GM12878 (cell line): ENCODE measurements around the gene CCM2. TPM values are rescaled to one million over a fixed set of nuclear protein-coding genes. Genes with fewer than 3 reads are reported as not detected.

Experiments used
- ATAC-seq: fragments of 200-7000 bp; cut with Tn5 transposase; 3 replicates; pipeline ENCODE4 v1.9.1; 2020; ENCODE audit warnings: mild to moderate bottlenecking, moderate library complexity
- BruUV-seq: library from RNA; stranded (reverse); fragments of 400-500 nt; replicated peaks from 2 replicates; lab custom pipeline; 2021; lab: Mats Ljungman, UMichigan
- CTCF ChIA-PET: fragments of 300-600 bp; sonication (Branson Sonifier 250); formaldehyde crosslinking; extraction: SDS; loops from one replicate; lab custom pipeline; 2021; ENCODE audit warnings: inconsistent platforms; lab: Yijun Ruan, JAX
- POLR2A ChIA-PET: fragments of 350-600 bp; formaldehyde crosslinking; extraction: SDS; loops from one replicate; lab custom pipeline; 2021; ENCODE audit warnings: inconsistent platforms; lab: Charles Lee
- RAD21 ChIA-PET: fragments of 300-600 bp; sonication (Branson Sonifier 250); formaldehyde crosslinking; loops from one replicate; lab custom pipeline; 2023; ENCODE audit warnings: antibody characterized with exemption; ENCODE audit not compliant: unreplicated experiment; lab: Charles Lee
- SMC1A ChIA-PET: fragments of 300-600 bp; sonication (Branson Sonifier 250); formaldehyde crosslinking; loops from one replicate; lab custom pipeline; 2023; ENCODE audit not compliant: unreplicated experiment, uncharacterized antibody; lab: Charles Lee
- DNase-seq: peaks from one replicate; pipeline ENCODE4 v3.0.0-alpha.2; 2011; ENCODE audit warnings: low read depth, low spot score
- FAIRE-seq: peaks from 3 replicates; lab custom pipeline; 2011; peaks lifted over from hg19 to GRCh38; lab: Jason Lieb, UNC
- H2AFZ ChIP-seq: 2 replicates; pipeline ENCODE4 v1.6.0; 2011; ENCODE audit warnings: low read depth, low read length, control low read depth; ENCODE audit not compliant: control insufficient read depth
- H3K27ac ChIP-seq: 2 replicates; pipeline ENCODE4 v1.5.1; 2011; ENCODE audit warnings: control low read depth; ENCODE audit not compliant: control insufficient read depth, insufficient read depth
- H3K27me3 ChIP-seq, 2 experiments: replicated peaks in 1 of 2; 2 replicates each; pipeline versions ENCODE4 v1.6.0 to v1.6.1; 2011; ENCODE audit warnings: low read length in 1 of 2; ENCODE audit not compliant: control insufficient read depth in 2 of 2, insufficient read depth in 2 of 2
- H3K36me3 ChIP-seq, 2 experiments: 2 replicates each; pipeline ENCODE4 v1.5.1; 2011; ENCODE audit warnings: low read length in 1 of 2; ENCODE audit not compliant: control insufficient read depth in 2 of 2, insufficient read depth in 2 of 2
- H3K4me1 ChIP-seq: 2 replicates; pipeline ENCODE4 v1.6.1; 2011; ENCODE audit warnings: mild to moderate bottlenecking, low read length, moderate library complexity, mixed read lengths; ENCODE audit not compliant: control insufficient read depth, insufficient read depth
- H3K4me2 ChIP-seq: 2 replicates; pipeline ENCODE4 v1.6.0; 2011; ENCODE audit warnings: control low read depth; ENCODE audit not compliant: control insufficient read depth, insufficient read depth
- H3K4me3 ChIP-seq: fragments of 200-600 bp; sonication (generic); 2 replicates; pipeline ENCODE4 v1.5.1; 2016
- H3K79me2 ChIP-seq: 2 replicates; pipeline ENCODE4 v1.6.0; 2011; ENCODE audit warnings: low read length; ENCODE audit not compliant: control insufficient read depth, insufficient read depth
- H3K9ac ChIP-seq: 2 replicates; pipeline ENCODE4 v1.8.0; 2011; ENCODE audit warnings: low read length, control low read depth, mixed read lengths; ENCODE audit not compliant: control insufficient read depth, insufficient read depth
- H3K9me3 ChIP-seq: replicated peaks from 3 replicates; pipeline ENCODE4 v1.5.1; 2011; ENCODE audit warnings: mild to moderate bottlenecking, low read length; ENCODE audit not compliant: control insufficient read depth, insufficient read depth
- H4K20me1 ChIP-seq: 2 replicates; pipeline ENCODE4 v1.6.0; 2011; ENCODE audit not compliant: control insufficient read depth, insufficient read depth
- POLR2AphosphoS5 ChIP-seq: IDR thresholded peaks from 2 replicates; pipeline ENCODE4 v1.6.1; 2011; ENCODE audit warnings: mild to moderate bottlenecking, low read length, inconsistent platforms
- SMAD5 ChIP-seq: IDR thresholded peaks from 2 replicates; pipeline ENCODE4 v1.6.1; 2016; ENCODE audit warnings: antibody characterized with exemption, low read depth
- TCF7 ChIP-seq: IDR thresholded peaks from 2 replicates; pipeline ENCODE4 v1.6.1; 2014; ENCODE audit warnings: antibody characterized with exemption, borderline replicate concordance
- WGBS: methylation state at CpG from one replicate; pipeline ENCODE4 v1.1.6; 2016; ENCODE audit warnings: low lambda C conversion rate; ENCODE audit not compliant: insufficient replicate concordance, insufficient coverage; ENCODE audit errors: missing lambda C conversion rate; 5-methylcytosine and 5-hydroxymethylcytosine counted together
- in situ Hi-C: fragments of 300-500 bp; cut with MboI; formaldehyde crosslinking; loops from 9 replicates; pipeline ENCODE4 v1.14.3; 2018; ENCODE audit warnings: mixed read lengths
- intact Hi-C: fragments of 100-400 bp; cut with micrococcal nuclease; formaldehyde crosslinking; loops from one replicate; pipeline ENCODE4 v1.14.2; 2022; ENCODE audit not compliant: unreplicated experiment
- polyA plus RNA-seq, 11 experiments: library from polyadenylated mRNA; depleted of rRNA in 4 of 11; unstranded in 6 of 11; stranded (reverse) in 5 of 11; fragments of >200 nt; fragmentation: Nextera tagmentation in 4 of 11; fragmentation: Illumina TruSeq in 1 of 11; extraction: Ambion mirVana in 4 of 11; extraction: Trizol in 1 of 11; gene quantifications; 1 replicate in 1 of 11; 2 replicates in 10 of 11; pipeline versions ENCODE4 v1.2.1 to v1.2.3, GENCODE V29; 2011 to 2016; ENCODE audit warnings: inconsistent platforms in 2 of 11, missing spikeins in 2 of 11, low read depth in 1 of 11
- total RNA-seq, 4 experiments: library from RNA; depleted of rRNA in 3 of 4; stranded (reverse); fragments of >200 nt in 3 of 4; fragmentation: Illumina TruSeq in 1 of 4; extraction: Trizol in 1 of 4; gene quantifications; 2 replicates each; pipeline versions ENCODE4 v1.2.1 to v1.2.3, GENCODE V29; 2013 to 2021

Gene CCM2
- total and polyA plus RNA-seq, 10 of the 15 experiments (the other 5 are each of a cell fraction or from before 2014, with no cell fraction given), result 1.00 to 82.3 (median 48.7) TPM

DNA sequence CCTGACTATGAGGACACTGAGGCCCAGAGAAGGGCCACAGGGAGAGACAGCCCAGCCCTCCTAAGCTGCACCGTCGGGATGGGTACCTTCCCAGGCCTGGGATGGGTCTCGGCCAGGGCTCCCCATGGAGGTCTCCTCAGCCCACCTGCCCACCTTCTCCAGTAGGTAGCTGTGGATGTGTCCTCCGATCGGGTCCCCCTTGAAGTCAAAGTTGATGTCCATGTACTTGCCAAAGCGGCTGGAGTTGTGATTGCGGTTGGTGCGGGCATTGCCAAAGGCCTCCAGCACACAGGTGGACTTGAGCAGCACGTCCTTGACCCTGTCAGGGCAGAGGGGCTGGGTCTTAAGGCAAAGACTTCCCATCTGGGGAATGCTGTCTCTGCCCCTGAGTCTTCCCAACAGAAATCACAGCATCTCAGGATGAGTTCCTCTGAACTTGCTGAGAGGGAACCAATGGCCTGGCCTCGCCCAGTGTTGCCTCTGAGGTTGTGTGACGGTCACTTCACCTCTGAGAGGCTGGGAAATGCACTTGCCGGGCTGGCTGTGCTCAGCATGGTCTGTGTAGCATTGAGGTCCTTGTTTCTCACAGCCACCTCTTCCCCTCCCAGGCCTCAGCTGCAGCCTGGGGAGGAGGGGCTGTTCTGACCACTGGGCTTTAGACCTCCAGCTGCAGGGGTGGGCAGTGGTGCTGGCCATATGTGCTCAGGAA is 24.5 kb upstream of the CCM2 start:
- Histone ChIP-seq H3K4me1 (peaks cover 36% of the 10 kb centered on the region), H2AFZ (no peak overlapping the region)
- CTCF ChIA-PET, result interaction anchor here (1.3 to 6.9 kb wide), 8 partner anchors 27 to 160 kb away, joined by 3 to 219 read pairs (median 22); partner anchors contain the start of gene TBRG4
- no peak for DNase-seq
- FAIRE-seq, result no peak
- BruUV-seq, result no TSS peak
- in situ Hi-C loops, result loop anchor here (10.0 kb wide), 1 partner anchor 159 kb away; no protein-coding TSS in a partner anchor
- no peak for TF ChIP-seq TCF7
- peak; percentile 49; the same call in 1 of the 2 replicates for TF ChIP-seq SMAD5
- TF ChIP-seq POLR2AphosphoS5, result peak; percentile 6; the same call in 1 of the 2 replicates
- TF ChIP-seq, all 136 proteins: peak for 2
- H3K27ac ChIP-seq, result no peak overlapping the region
- peaks cover 44 to 50% of the 10 kb centered on the region in 2 experiments for H3K36me3 ChIP-seq
- RAD21 ChIA-PET, result interaction anchor here (1.1 to 14.6 kb wide), 9 partner anchors 9 to 161 kb away, joined by 3 to 303 read pairs (median 17); partner anchors contain the start of gene CCM2
- 87% methylated on average over 11 of the region's 12 CpGs for WGBS
- POLR2A ChIA-PET, result interaction anchor here (0.9 to 16.1 kb wide), 5 partner anchors 10 to 129 kb away, joined by 3 to 280 read pairs (median 4); partner anchors contain the start of gene CCM2
- H3K4me2 ChIP-seq, result peak overlapping the region; percentile 99
- no peak for ATAC-seq
- SMC1A ChIA-PET, result interaction anchor here (0.9 to 16.7 kb wide), 7 partner anchors 25 to 161 kb away, joined by 3 to 303 read pairs (median 22); partner anchors contain the start of genes CCM2 and TBRG4
- H3K79me2 ChIP-seq, result peaks cover 68% of the 10 kb centered on the region
- intact Hi-C loops, result loop anchor here (5.0 kb wide), 1 partner anchor 88 kb away; the partner anchor contains the start of gene PURB
- peak overlapping the region; percentile 100; the same call in 1 of the 2 replicates for H3K4me3 ChIP-seq
- no peaks in the 10 kb centered on the region for H3K9me3 ChIP-seq
- no peaks in the 10 kb centered on the region for H3K27me3 ChIP-seq
- peak overlapping the region; percentile 98 for H3K9ac ChIP-seq
- H4K20me1 ChIP-seq, result peaks cover 19% of the 10 kb centered on the region
